Stimulated activated effector memory CD8-positive, alpha-beta T cell treated with anti-CD3 and anti-CD28 coated beads, Interleukin-12 subunit alpha, Interleukin-12 subunit beta, amount 100 ng/mL, for 72 hours (primary cell): ENCODE measurements around the gene RNF220.
A peak's percentile ranks its signal among the peaks of the same experiment; 100 is the strongest.
"Not testable (repeated sequence)": the region's sequence is repeated elsewhere in the genome, so short reads cannot be mapped to it uniquely, and the experiment has no call there.

Experiments
- ATAC-seq: fragments of 150-1000 bp; cut with Tn5 transposase; 2 replicates; pipeline ENCODE4 v1.10.0; 2021
- DNase-seq, 2 donors: peaks; one replicate each; pipeline ENCODE4 v3.0.0; 2021 to 2022; ENCODE audit warnings: low spot score in 2 of 2
- H3K27ac Mint-ChIP-seq: one replicate; pipeline ENCODE4 v1.8.0; 2022; ENCODE audit warnings: mild to moderate bottlenecking, mixed read lengths
- H3K36me3 Mint-ChIP-seq: one replicate; pipeline ENCODE4 v1.8.0; 2022; ENCODE audit warnings: mild to moderate bottlenecking, mixed read lengths
- H3K4me1 Mint-ChIP-seq: one replicate; pipeline ENCODE4 v1.8.0; 2022; ENCODE audit warnings: mixed read lengths
- H3K4me3 Mint-ChIP-seq: one replicate; pipeline ENCODE4 v1.8.0; 2022; ENCODE audit warnings: mild to moderate bottlenecking, mixed read lengths
- H3K9me3 Mint-ChIP-seq: one replicate; pipeline ENCODE4 v1.8.0; 2022; ENCODE audit warnings: mixed read lengths

RNF220 gene

DNA sequence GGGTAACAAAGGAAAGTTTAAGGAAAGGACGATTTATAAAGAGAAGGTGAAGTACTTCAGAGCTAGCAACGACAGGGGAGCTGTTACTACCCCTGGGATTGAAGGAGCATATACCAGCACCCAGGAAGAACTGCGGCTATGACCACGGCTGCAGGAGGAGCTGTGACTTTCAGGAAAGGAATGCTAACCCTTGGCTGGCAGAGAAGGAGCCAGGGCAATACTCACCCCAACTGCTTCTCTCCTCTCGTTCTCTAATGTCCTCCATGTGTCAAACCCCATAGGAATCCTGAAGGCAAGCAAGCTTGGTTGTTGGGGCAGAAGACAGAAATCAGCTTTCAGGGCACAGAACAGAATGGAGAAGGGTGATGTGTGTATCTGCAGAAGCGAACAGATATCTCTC lies 148.7 kb downstream of the RNF220 start:
- no peaks in the 10 kb centered on the region for H3K36me3 Mint-ChIP-seq
- H3K4me1 Mint-ChIP-seq: no peaks in the 10 kb centered on the region
- DNase-seq (no peak), ATAC-seq (peak; percentile 19)
- H3K9me3 Mint-ChIP-seq: no peaks in the 10 kb centered on the region
- H3K4me3 Mint-ChIP-seq: no peak overlapping the region
- no peak overlapping the region for H3K27ac Mint-ChIP-seq

DNA sequence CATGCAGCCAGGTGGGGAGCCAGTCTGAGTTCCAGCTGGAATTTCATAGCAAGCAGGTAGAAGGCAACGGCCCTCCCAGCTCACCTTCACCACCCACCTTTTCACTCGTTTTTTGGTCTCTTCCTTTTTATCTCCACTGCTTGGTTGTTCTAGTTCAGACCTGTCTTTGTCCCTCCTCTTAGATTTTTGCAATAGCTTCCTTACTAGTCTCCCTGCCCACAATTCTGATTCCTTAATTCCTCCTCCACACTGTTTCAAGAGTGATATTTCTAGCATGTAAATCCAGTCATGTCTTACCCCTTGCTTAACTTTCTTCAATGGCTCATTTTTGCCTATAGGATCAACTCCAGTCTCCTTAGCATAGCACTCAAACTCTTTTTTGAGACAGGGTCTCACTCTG lies 149.7 kb downstream of the RNF220 start:
- Mint-ChIP-seq H3K27ac (no peak overlapping the region), H3K4me3 (no peak overlapping the region), H3K9me3 (no peaks in the 10 kb centered on the region), H3K36me3 (no peaks in the 10 kb centered on the region), H3K4me1 (no peaks in the 10 kb centered on the region)
- no peak for DNase-seq
- no peak for ATAC-seq

DNA sequence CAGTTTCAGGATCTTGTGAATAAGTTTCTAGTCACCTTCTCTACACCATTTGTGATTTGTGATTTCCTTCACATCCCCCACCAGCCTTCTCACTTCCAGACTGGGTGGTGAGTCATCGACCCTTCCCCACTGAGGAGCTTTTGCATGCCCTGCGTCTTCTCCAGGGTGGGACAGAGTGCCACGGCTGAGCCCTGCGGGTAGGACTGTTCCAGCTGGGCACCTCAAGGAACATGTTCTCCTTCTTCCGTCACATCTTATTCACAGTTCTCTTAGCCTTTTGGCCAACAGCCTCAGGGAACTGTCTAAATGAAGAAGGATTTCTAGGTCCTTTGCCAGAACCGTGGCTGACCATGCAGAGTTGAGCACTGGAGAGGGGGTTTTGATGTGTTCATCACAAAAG lies 152.7 kb downstream of the RNF220 start:
- Mint-ChIP-seq H3K27ac (no peak overlapping the region), H3K4me3 (no peak overlapping the region), H3K9me3 (no peaks in the 10 kb centered on the region), H3K4me1 (no peaks in the 10 kb centered on the region), H3K36me3 (no peaks in the 10 kb centered on the region)
- ATAC-seq (no peak), DNase-seq (no peak)

DNA sequence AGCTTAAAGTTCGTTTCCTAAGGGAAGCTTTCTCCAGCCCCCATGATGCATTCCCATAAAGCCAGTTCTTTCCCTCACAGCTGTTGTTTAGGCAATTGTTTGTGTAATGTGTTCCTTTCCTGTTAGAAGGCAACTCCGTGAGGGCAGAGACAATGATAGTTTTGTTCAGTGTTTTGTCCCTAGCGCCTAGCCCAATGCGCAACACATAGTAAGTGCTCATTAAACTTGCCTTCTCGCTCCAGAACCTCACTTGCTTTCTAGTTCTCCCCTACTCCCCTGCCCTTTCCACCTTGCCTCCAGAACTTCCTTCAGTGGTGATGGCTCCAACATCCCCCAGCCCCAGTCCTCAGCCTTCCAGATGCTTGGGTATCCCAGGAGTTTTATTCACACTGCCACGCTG lies 153.8 kb downstream of the RNF220 start:
- no peak overlapping the region for H3K27ac Mint-ChIP-seq
- DNase-seq: no peak
- H3K4me1 Mint-ChIP-seq: no peaks in the 10 kb centered on the region
- ATAC-seq: no peak
- H3K4me3 Mint-ChIP-seq: no peak overlapping the region
- no peaks in the 10 kb centered on the region for H3K36me3 Mint-ChIP-seq
- H3K9me3 Mint-ChIP-seq: no peaks in the 10 kb centered on the region

DNA sequence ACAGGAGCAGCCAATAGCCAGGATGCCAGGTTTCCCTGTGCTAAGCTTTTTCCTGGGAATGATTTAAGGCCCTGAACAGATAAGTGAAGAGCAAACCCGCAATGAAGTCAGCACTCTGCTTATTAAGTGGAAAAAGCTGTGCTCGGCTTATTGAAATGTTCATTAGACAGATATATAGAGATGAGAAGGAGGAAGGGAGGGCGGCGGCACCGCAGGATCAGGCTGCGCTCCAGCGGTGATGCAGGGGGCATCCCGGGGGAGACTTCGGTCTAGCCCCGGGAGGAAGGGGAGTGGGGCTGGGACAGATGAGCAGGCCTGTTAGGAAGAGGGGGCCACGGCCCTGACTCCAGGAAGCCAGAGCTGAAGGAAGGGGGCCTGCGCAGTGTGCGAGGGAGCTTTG lies 154.3 kb downstream of the RNF220 start:
- ATAC-seq (no peak), DNase-seq (no peak)
- H3K27ac Mint-ChIP-seq: no peak overlapping the region
- no peaks in the 10 kb centered on the region for H3K9me3 Mint-ChIP-seq
- no peaks in the 10 kb centered on the region for H3K4me1 Mint-ChIP-seq
- H3K36me3 Mint-ChIP-seq: no peaks in the 10 kb centered on the region
- H3K4me3 Mint-ChIP-seq: no peak overlapping the region

DNA sequence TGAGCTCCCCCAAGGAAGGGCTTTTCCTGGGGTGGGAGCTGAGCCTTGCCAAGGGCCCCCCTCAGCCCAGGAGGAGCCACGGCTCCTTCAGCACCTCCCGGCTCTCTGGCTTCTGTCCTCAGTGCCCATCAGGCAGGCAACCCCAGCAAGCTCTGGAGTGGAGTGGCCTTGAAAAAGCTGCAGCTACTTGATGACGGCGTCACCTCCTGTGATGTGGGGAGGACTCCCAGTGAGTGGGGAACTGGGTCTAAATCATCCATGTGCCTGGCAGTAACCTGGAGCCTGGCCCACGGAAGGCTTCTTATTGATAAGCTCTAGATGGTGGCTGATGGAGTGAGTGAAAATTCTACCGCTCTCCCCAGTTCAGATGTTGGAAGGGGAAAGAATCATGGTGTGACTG lies 154.9 kb downstream of the RNF220 start:
- Mint-ChIP-seq H3K36me3 (no peaks in the 10 kb centered on the region), H3K4me1 (no peaks in the 10 kb centered on the region), H3K9me3 (no peaks in the 10 kb centered on the region), H3K27ac (no peak overlapping the region), H3K4me3 (no peak overlapping the region)
- DNase-seq: no peak
- ATAC-seq: no peak

DNA sequence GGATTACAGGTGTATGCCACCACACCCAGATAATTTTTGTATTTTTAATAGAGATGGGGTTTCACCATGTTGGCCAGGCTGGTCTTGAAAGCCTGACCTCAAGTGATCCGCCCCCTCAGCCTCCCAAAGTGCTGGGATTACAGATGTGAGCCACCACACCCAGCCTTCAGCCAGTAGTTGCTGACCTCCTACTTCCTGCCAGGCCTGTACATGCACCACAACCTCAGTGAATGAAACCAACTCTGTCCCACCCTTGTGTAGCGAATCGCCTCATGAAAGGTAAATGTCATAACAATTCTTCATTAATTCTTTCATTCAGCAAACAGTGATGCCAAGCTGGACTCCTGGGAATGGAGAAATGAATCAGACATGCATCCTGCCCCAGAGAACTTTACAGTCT lies 155.6 kb downstream of the RNF220 start:
- not testable (repeated sequence) for H3K4me3 Mint-ChIP-seq, H3K36me3 Mint-ChIP-seq, DNase-seq, H3K4me1 Mint-ChIP-seq, H3K27ac Mint-ChIP-seq, H3K9me3 Mint-ChIP-seq
- peak; percentile 62 for ATAC-seq

DNA sequence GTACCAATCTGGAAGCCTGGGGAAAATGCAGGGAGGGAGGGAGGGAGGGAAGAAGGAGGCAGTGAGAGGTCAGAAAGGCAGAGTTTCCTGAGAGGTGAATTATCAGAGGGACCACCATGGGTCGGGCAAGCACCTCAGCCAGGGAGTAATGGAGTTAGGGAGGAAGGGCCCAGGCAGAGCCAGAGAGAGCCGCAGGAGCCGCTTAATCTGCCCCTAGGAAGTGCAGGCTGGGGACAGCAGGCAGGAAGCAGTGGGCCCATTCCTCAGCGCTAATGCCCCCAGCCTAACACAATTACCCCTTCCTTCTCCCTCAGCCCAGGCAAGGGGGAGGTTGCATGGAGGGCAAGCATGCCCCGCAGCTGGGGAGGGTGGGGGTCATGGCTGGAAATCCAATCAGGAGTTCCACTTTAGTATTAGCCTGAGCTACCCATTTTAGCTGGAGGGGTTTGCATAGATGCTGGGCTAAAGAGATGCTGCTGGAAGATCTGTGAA lies 160.2 kb downstream of the RNF220 start:
- ATAC-seq (no peak), DNase-seq (no peak)
- Mint-ChIP-seq H3K4me1 (no peaks in the 10 kb centered on the region), H3K36me3 (no peaks in the 10 kb centered on the region), H3K9me3 (no peaks in the 10 kb centered on the region), H3K4me3 (no peak overlapping the region), H3K27ac (no peak overlapping the region)

DNA sequence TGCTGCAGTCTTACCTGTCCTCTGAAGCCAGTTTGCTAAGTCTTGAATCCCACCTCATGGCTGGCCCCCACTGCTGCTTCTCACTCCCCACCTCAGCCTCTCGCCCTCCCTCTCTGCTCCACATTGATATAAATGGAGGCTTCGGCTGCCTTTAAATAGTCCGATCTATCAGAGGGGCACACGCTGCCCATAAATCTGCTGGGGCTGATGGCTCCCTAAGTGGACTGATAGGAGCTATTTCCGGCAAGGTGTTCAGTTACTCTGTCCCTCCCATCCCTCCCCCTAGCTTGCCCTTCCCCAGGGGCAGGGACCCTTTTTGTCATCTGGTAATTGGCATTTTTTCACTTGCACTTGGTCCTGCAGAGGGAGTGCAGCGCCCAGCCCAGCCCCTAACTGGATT lies 160.8 kb downstream of the RNF220 start:
- H3K4me3 Mint-ChIP-seq: no peak overlapping the region
- DNase-seq: no peak
- H3K27ac Mint-ChIP-seq: no peak overlapping the region
- no peaks in the 10 kb centered on the region for H3K9me3 Mint-ChIP-seq
- H3K36me3 Mint-ChIP-seq: no peaks in the 10 kb centered on the region
- H3K4me1 Mint-ChIP-seq: no peaks in the 10 kb centered on the region
- no peak for ATAC-seq

DNA sequence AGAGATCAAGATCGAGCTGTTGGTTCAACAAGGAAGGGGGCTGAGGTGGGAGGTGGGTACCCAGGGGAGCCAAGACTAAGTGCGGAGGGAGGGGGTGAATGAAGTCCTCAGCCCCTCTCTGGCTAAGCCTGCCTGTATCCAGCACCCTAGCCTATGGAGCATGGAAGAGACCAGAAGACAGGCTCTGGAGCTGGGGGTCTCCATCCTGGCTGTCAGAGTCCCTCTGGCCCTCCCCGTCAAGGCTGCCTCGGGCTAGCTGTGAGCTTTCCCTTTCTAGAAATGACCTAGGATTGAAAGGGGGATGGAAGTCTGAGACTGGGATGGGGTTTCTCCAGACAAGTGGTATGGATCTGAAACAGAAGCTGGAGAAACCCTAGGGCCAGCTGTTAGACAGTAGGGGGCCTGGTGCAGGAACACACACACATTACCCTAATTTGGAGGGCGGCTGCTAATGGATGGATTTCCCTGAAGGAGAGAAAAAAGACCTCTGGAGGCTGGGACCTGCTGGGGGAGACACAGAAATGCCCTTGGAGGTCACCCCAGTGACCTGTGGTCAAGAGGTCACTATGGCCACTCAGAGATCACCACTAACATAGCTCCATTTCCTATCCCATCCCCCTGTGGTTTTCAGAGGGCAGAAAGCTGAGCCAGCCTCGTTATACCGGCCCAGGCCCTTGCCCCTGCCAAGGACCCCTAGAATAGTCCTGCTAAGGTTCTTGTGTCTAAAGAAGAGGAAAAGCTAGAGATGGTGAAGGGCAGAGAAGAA lies 161.4 kb downstream of the RNF220 start:
- H3K4me1 Mint-ChIP-seq: no peaks in the 10 kb centered on the region
- DNase-seq: no peak
- no peaks in the 10 kb centered on the region for H3K36me3 Mint-ChIP-seq
- H3K27ac Mint-ChIP-seq: no peak overlapping the region
- H3K9me3 Mint-ChIP-seq: no peaks in the 10 kb centered on the region
- ATAC-seq: no peak
- no peak overlapping the region for H3K4me3 Mint-ChIP-seq

DNA sequence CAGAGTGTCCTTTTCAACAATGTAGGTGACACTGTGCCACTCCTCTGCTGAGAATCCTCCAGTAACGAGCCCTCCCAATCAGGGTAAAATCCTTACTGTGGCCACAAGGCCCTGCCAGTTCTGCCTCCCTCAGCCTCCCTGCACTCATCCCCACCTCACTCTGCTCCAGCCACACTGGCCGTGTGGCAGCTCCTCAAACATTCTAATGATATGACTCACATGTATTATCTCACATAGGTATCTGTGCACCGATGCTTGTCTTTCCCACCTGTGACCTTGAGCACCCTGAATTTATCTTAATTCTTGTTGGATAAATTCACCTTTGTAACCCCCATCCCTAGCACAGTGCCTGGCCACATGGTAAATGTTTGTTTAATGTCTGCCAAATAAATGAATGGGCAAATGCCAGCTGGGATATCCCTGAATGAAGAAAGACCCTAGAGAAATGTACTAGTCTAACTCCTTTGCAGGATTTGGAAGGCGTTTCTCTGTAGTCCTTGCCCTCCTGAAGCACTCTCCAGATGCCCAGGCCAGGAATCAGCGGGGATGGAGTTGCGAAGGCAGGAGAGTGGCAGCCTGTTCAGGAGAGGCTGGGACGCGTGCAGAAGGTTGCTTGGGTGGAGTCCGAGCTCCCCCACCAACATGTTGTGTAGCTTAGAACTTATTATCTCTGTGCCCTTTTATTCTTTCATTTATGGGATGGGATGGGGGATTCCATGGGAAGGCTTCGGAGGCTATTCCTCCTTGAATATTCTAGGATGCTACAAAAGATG lies 163.3 kb downstream of the RNF220 start:
- ATAC-seq: no peak
- H3K36me3 Mint-ChIP-seq: no peaks in the 10 kb centered on the region
- DNase-seq: no peak
- H3K9me3 Mint-ChIP-seq: no peaks in the 10 kb centered on the region
- no peak overlapping the region for H3K4me3 Mint-ChIP-seq
- no peak overlapping the region for H3K27ac Mint-ChIP-seq
- H3K4me1 Mint-ChIP-seq: no peaks in the 10 kb centered on the region

DNA sequence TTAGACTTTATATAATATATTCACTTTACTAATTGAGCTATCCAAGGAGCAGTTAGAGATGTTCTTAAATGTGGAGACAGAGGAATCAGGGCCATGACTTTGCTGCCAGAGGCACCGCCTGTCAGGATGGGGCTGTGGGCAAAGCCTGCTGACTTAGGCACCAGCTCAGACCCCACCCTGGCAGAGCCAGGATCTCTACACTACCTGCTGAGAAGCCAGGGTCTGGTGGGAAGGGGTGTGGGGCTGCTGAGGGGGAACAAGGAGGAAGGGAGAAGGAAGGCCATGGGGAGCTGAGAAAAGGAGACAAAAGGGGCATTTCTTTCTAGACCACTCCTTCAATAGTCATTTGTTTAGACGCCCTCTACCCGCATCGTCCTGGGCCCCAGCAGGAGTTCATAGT lies 164.4 kb downstream of the RNF220 start:
- ATAC-seq: no peak
- DNase-seq: no peak
- Mint-ChIP-seq H3K36me3 (no peaks in the 10 kb centered on the region), H3K4me3 (no peak overlapping the region), H3K4me1 (no peaks in the 10 kb centered on the region), H3K27ac (no peak overlapping the region), H3K9me3 (no peaks in the 10 kb centered on the region)

DNA sequence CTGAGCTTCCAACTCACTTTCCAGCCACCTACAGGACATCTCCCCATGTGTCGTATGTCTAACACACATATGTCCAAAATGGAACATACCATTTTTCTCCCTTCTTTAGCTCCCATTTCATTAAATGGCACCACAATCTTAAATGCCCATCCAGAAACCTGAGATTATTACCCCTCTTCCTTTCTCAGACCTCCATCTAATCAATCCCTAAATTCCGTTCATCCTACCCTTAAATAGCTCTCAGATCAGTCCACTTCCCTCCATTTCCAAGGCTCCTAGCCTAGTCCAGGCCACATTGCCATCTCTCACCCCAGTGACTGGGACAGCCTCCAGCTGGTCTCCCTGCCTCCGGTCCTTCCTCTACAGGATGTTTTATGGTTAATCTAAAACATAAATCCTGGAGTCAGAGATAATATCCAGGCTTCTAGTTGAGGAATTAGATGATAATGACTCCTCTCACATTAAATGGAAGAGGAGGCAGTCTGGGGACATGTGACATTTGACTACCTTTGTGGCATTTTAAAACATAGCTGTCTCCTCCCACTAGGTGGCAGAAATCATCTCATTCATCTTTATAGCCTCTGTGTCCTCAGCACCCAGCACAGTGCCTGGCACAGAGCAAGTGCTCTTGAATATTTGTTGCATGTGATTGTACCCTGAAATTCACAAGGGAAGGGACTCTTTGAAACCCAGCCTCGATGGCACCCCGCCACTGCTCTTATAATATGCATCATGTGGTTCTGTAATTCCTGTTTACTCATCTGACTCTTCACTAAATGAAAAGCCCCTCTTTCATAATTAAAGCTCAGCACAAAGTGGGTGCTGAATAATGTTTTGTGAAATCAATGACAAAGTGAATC lies 166.9 kb downstream of the RNF220 start:
- no peaks in the 10 kb centered on the region for H3K9me3 Mint-ChIP-seq
- ATAC-seq (peak; percentile 66), DNase-seq (no peak)
- H3K4me1 Mint-ChIP-seq: no peaks in the 10 kb centered on the region
- no peaks in the 10 kb centered on the region for H3K36me3 Mint-ChIP-seq
- H3K27ac Mint-ChIP-seq: no peak overlapping the region
- no peak overlapping the region for H3K4me3 Mint-ChIP-seq

DNA sequence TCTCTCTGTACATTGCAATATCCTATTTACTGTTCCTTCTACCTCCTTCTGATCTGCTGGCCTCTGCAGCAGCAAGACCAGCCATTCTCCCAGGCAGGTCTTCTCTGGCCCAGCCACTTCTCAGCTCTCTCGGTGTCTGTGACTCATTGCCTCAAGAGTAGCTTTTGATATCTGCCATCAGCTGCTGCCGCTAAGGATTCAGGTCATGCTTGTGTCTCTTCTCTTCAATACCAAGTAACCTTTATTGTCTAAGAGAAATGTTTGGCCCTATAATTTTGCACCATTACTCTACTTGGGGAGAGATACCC lies 167.5 kb downstream of the RNF220 start:
- Mint-ChIP-seq H3K9me3 (no peaks in the 10 kb centered on the region), H3K4me1 (no peaks in the 10 kb centered on the region), H3K4me3 (no peak overlapping the region), H3K36me3 (no peaks in the 10 kb centered on the region), H3K27ac (no peak overlapping the region)
- ATAC-seq (peak; percentile 56), DNase-seq (no peak)

DNA sequence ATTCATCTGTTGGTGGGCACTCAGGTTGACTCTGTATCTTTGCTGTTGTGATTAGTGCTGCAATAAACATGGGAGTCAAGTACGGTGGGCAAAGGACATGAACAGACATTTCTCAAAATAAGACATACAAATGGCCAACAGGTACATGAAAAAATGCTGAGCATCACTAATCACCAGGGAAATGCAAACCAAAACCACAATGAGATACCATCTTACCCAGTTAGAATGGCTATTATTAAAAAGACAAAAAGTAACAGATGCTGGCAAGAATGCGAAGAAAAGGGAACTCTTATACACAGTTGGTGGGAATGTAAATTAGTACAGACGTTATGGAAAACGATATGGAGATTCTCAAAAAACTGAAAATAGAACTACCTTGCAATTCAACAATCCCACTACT lies 170.3 kb downstream of the RNF220 start:
- no peak for ATAC-seq
- no peaks in the 10 kb centered on the region for H3K9me3 Mint-ChIP-seq
- no peak for DNase-seq
- no peaks in the 10 kb centered on the region for H3K4me1 Mint-ChIP-seq
- no peak overlapping the region for H3K4me3 Mint-ChIP-seq
- H3K27ac Mint-ChIP-seq: no peak overlapping the region
- no peaks in the 10 kb centered on the region for H3K36me3 Mint-ChIP-seq
